RWPE2 (cell line): ENCODE results near the gene KANK3.
"Not testable (repeated sequence)": the region's sequence is repeated elsewhere in the genome, so short reads cannot be mapped to it uniquely, and the experiment has no call there.

Experiments used
- ATAC-seq: fragments of 200-7000 bp; cut with Tn5 transposase; 3 replicates; pipeline ENCODE4 v1.9.1; 2021; ENCODE audit warnings: low read depth
- DNase-seq: peaks from one replicate; pipeline ENCODE4 v3.0.0-alpha.2; 2020; ENCODE audit warnings: low spot score
- H3K27ac ChIP-seq: fragments of 450-650 bp; 2 replicates; pipeline ENCODE4 v1.5.1; 2017; ENCODE audit warnings: mild to moderate bottlenecking; ENCODE audit not compliant: poor library complexity, severe bottlenecking
- H3K27me3 ChIP-seq: fragments of 250-450 bp; sonication (Bioruptor Pico); 2 replicates; pipeline ENCODE4 v1.5.1; 2021; ENCODE audit warnings: mild to moderate bottlenecking, moderate library complexity; ENCODE audit not compliant: insufficient read depth, poor library complexity, severe bottlenecking
- H3K36me3 ChIP-seq: fragments of 250-450 bp; sonication (Bioruptor Pico); 2 replicates; pipeline ENCODE4 v1.5.1; 2020; ENCODE audit warnings: low read depth, mild to moderate bottlenecking, moderate library complexity
- H3K4me1 ChIP-seq: fragments of 250-450 bp; sonication (Bioruptor Pico); 2 replicates; pipeline ENCODE4 v1.5.1; 2021; ENCODE audit warnings: mild to moderate bottlenecking, moderate library complexity; ENCODE audit not compliant: insufficient read depth, poor library complexity, severe bottlenecking
- H3K4me3 ChIP-seq: fragments of 250-450 bp; sonication (Bioruptor Pico); 2 replicates; pipeline ENCODE4 v1.5.1; 2021; ENCODE audit warnings: mild to moderate bottlenecking, moderate library complexity; ENCODE audit not compliant: severe bottlenecking
- H3K9me3 ChIP-seq: fragments of 250-450 bp; sonication (Bioruptor Pico); 2 replicates; pipeline ENCODE4 v1.5.1; 2021; ENCODE audit warnings: mild to moderate bottlenecking, moderate library complexity; ENCODE audit not compliant: severe bottlenecking
- CTCF ChIP-seq: fragments of 450-650 bp; IDR thresholded peaks from one replicate; pipeline ENCODE4 v1.5.1; 2017; ENCODE audit warnings: mild to moderate bottlenecking, moderate library complexity; ENCODE audit not compliant: poor library complexity, severe bottlenecking

KANK3 gene

DNA sequence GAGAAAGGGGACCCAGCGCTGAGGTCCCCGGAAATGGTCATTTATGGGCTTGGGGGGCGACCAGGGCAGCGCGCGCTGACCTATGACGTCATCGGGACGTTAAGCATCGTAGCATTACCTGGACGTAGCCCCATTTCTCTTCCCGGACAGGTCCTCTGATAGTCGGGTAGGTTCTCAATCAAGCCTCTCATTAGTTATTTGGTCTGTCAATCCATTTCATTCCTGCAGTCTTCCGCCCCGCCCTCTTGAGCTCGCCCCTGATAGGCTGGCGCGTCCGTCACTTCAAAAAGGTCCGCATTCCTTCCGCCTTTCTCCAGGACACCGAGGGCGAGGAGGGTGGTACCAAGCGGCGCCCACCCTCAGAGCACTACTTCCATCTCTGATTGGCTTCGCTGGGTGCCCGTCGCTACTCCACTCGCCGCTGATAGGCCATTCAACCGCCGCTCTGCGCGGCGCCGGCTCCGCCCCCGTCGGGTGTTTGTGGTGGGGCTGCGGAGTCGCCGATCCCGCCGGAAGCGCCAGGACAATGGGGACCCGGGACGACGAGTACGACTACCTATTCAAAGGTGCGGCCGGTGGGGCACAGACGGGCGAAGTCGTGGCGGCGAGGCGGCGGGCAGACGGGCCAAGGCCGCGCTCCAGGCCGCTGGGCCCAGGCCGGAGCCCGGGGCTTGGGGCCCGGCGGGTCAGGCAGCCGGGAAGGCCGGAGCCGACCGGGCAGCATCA lies 47.0 kb upstream of the KANK3 start, which contains the start of gene RAB11B:
Gene RAB11B (plus strand): TSS at position 470 of the 726 bp plus-strand sequence. CDS start 57 bp downstream, at position 527.
- DNase-seq = peak; percentile 99
- no peak for TF ChIP-seq CTCF
- Histone ChIP-seq H3K36me3 (no peaks in the 10 kb centered on the region), H3K4me1 (peaks cover 16% of the 10 kb centered on the region), H3K27ac (peak within 1 kb of the TSS; percentile 88), H3K4me3 (peak within 1 kb of the TSS; percentile 97), H3K9me3 (no peaks in the 10 kb centered on the region), H3K27me3 (no peaks in the 10 kb centered on the region)
- ATAC-seq = peak; percentile 94

- Histone ChIP-seq H3K27ac (no peak overlapping the region), H3K36me3 (no peaks in the 10 kb centered on the region), H3K4me1 (peaks cover 5% of the 10 kb centered on the region), H3K9me3 (no peaks in the 10 kb centered on the region), H3K4me3 (no peak overlapping the region), H3K27me3 (no peaks in the 10 kb centered on the region)
- DNase-seq = no peak
- TF ChIP-seq CTCF = no peak
- no peak for ATAC-seq
Observed at GRCh38 chr19:8388612-8388958, 45.5 kb upstream of the KANK3 start.

DNA sequence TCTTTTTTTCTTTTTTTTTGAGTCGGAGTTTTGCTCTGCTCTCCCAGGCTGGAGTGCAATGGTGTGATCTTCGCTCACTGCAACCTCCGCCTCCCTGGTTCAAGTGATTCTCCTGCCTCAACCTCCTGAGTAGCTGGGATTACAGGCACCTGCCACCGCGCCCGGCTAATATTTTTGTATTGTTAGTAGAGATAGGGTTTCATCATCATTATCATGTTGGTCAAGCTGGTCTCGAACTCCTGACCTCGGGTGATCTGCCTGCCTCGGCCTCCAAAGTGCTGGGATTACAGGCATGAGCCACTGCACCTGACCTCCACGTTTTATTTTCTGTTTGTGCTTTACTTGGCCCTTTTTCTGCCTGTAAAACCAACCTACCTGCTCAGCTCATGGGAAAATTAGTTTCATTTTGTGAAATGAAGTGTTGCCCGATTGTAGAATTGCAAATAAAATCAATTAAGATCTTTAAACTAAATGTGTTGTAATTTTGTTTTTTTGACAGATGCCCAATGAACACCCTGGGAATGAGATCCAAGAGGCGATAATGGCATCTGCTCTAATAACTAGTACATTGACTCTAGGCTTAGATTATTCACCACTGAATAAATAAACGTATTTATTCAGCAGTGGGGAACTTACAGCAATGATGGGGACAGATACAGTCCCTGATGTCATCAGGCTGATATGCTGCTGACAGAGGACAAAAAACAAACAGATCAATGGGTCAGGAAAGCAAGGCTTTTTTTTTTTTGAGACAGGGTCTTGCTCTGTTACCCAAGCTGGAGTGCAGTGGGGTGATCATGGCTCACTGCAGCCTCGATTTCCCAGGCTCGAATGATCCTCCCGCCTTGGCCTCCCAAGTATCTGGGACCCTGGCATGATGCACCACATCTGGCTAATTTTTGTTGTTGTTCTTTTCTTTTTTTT lies 44.9 kb upstream of the KANK3 start:
- DNase-seq = no peak
- no peak for ATAC-seq
- H3K4me1 ChIP-seq = peaks cover 5% of the 10 kb centered on the region
- no peak overlapping the region for H3K4me3 ChIP-seq
- H3K27ac ChIP-seq = no peak overlapping the region
- no peaks in the 10 kb centered on the region for H3K36me3 ChIP-seq
- no peaks in the 10 kb centered on the region for H3K9me3 ChIP-seq
- no peak for TF ChIP-seq CTCF
- H3K27me3 ChIP-seq = no peaks in the 10 kb centered on the region

DNA sequence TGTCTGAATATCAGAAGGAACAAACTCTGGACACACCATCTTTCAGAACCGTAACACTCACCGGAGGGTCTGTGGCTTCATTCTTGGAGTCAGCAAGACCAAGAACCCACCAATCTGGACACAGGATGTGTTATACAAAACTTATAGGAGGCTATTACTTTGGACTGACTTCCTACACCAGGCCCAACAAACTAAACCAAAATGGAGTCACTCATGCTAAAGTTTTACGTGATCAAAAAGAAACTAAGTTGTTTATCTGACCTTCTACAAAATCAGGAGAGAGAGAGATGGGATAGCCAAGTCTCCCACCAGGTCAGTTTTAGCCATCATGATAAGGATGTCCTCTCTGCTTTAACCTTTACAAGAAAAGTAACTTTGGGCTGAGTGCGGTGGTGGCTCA lies 43.9 kb upstream of the KANK3 start:
- peaks cover 5% of the 10 kb centered on the region for H3K4me1 ChIP-seq
- no peaks in the 10 kb centered on the region for H3K36me3 ChIP-seq
- no peak overlapping the region for H3K4me3 ChIP-seq
- DNase-seq = no peak
- no peak for TF ChIP-seq CTCF
- no peaks in the 10 kb centered on the region for H3K9me3 ChIP-seq
- no peak for ATAC-seq
- H3K27ac ChIP-seq = no peak overlapping the region
- no peaks in the 10 kb centered on the region for H3K27me3 ChIP-seq

DNA sequence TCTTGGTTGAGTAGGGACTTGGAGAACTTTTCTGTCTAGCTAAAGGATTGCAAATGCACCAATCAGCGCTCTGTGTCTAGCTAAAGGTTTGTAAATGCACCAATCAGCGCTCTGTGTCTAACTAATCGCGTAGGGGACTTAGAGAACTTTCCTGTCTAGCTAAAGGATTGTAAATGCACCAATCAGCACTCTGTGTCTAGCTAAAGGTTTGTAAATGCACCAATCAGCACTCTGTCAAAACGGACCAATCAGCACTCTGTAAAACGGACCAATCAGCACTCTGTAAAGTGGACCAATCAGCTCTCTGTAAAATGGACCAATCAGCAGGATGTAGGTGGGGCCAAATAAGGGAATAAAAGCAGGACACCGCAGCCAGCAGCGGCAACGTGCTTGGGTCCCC lies 43.4 kb upstream of the KANK3 start:
- H3K27ac ChIP-seq, H3K27me3 ChIP-seq, ATAC-seq, H3K4me3 ChIP-seq, H3K36me3 ChIP-seq, H3K4me1 ChIP-seq, DNase-seq, H3K9me3 ChIP-seq: not testable (repeated sequence)

DNA sequence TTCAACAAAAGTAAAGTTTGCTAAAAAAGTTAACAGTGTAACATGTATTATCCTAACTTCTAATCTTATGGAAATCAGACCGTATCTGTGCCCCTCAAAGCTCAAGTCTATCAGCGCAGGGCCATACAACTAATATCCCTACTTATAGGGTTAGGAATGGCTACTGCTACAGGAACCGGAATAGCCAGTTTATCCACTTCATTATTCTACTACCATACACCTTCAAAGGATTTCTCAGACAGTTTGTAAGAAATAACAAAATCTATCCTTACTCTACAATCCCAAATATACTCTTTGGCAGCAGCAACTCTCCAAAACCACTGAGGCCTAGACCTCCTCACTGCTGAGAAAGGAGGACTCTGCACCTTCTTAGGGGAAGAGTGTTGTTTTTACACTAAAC lies 42.5 kb upstream of the KANK3 start:
- not testable (repeated sequence) for ATAC-seq, DNase-seq, H3K27ac ChIP-seq, H3K4me1 ChIP-seq, H3K36me3 ChIP-seq, H3K9me3 ChIP-seq, H3K4me3 ChIP-seq, H3K27me3 ChIP-seq

GRCh38 chr19:8385103-8385502 lies 42.0 kb upstream of the KANK3 start:
- not testable (repeated sequence) for DNase-seq, ATAC-seq, H3K9me3 ChIP-seq, H3K36me3 ChIP-seq, H3K4me1 ChIP-seq, H3K27ac ChIP-seq, H3K27me3 ChIP-seq, H3K4me3 ChIP-seq
